ENCODE measurements around the gene PDIA5.
"Not testable (repeated sequence)": the region's sequence is repeated elsewhere in the genome, so short reads cannot be mapped to it uniquely, and the experiment has no call there.

Gene PDIA5

GRCh38 chr3:123151853-123152420, 85.1 kb downstream of the PDIA5 start:
- not testable (repeated sequence) for DNase-seq

- DNase-seq: peak; percentile 40
Observed at GRCh38 chr3:123152687-123153086, 85.9 kb downstream of the PDIA5 start.

- no peak for DNase-seq
Observed at GRCh38 chr3:123153125-123154019, 86.5 kb downstream of the PDIA5 start.

DNA sequence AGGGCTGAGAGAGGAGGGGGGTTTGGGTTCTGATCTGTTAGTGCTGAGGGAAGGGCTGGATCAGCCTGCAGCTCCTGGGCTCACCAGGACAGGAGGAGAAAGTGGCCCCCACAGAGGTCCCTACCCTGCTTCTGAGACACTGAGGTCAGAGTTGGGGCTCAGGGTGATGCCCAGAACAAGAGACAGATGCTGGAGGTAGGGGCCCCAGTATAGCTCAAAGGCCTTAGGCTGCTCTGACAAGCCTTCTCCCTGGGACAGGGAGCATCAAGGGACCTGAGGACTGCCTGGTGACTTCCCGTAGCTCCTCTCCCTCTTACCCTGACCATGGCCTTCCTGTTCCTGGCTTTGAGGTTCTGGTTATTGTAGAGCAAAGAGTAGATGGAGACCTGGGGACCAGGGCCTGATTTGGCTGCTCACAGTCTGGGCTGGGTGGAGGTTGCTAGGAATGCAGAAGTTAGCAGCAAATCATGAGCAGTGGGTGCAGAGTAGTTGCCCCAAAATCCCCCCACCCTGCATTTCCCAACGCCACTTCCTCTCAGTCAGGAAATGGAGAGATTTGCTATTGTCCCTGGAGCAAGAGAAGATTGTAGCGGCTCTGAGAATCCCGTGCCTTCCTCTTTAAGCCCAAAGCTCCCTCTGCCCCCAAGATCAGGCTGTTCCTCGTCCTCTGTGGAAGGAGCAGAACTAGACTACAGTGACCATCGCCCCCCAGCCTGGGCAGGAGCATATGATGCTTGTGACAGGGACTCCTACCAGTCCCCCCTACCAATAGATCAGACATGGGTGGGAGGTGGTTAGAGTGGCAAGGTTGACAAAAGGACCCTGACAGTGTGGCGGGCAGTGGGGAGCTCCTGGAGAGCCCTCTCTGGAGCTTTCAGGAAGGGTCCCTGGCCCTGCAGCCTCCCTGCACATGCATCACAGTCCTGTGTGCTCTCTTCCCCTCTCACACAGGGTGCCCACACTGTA, 87.5 kb downstream of the PDIA5 start:
- DNase-seq: no peak

DNA sequence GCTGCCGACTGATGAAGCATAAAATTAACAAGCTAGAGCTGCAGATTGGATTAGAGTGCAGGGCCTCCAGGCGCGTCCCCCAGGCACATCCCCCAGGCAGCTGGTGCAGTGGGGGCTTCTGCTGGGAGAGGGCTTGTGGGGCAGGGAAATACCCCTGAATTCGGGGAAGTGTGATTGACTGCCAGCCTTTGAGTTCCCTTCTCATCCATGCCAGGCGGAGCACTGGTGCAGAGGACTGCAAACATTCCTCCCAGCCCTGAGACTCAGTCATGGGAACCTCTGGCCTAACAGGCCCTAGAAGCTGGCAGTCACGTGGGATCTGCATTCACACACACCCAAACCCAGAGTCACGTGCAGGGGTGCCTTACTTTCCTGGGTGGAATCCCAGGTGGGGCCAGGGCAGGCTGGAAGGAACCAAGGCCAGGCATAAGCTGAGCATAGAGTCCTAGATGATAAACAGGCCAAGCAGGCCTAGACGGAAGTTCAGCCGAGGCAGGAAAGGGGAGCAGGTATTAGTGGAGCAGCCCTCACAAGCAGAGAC, 88.7 kb downstream of the PDIA5 start:
- peak; percentile 10 for DNase-seq

DNA sequence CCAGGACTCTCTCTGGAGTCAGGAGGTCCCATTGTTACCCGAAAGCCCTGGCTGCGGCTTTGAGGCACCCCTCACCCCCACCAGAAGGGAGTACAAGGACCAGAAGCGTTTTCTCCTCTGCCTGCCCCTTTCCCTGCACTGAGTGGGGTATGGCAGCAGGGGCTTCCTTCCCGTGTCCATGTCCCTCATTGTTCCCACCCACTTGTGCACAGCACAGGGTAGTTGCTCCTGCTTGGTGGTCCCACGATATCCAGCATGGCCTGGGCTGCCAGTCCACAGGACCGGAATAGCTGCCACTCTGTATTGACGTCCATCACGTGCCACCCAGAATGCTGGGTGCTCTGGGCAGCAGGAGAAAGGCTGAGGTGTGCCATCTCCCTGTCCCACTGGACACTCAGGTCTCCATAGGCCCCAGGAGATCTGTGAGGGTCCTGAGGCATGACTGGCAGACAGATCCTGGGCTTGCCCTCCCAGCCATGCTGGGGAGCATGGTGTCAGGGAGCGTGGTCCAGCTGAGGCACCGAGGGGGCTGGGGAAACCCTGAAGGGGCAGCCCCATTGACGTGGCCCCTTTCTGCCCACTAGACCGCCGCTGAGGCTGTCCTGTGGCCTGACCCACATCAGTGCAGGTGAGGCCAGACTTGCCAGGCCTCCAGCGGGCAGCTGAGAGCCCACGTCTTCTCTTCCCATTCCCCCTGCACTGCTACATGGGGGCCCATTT, 89.6 kb downstream of the PDIA5 start:
- no peak for DNase-seq

DNA sequence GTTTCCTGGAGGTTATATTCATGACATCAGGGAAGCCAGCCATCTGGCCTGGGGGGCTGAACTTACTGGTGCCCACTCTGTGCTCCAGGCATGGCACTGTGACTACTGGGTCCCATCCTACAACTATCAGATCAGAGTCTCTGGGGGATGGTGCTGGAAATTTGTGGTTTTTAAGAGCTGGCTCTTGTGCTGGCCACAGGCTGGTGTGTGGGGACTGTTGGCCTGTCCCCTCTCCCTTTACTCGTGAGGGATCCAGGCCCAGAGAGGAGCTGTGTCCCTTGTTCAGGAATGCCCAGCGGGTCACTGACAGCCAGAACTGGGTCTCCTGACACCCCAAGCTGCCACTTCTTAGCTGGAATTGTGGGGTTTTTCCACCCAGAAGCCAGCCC, 90.4 kb downstream of the PDIA5 start:
- DNase-seq: no peak

DNA sequence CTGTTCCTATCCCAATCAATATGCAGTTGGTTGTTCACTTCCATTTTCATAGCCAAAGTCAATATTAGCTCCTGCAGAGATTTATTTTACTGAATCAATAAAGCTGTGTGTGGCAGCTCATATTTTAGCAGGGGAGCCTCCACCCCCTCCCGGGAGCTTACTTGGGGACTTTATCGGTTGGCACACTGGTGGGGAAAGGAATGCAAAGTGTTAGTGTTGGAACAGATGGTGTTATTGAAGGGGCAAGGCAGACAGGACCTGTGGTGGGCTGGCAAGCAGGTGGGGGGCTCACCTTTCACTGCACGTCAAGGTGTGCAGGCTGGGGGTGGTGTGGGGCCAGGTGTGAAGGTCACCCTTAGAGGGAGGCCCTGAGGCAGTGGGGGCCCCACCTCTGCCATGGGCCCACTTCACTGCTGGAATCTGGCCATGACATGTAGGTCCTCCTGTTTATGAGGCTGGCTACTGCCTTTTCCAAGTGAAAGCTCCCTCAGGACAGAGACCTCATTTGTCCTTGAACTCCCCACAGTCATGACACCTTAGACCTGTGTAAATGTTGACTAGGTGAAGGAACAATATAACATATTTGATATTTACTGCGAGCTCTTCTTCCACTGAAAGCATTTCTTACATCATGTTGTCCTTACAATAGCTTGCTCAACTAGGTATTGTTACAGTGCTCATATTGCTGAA, 90.9 kb downstream of the PDIA5 start:
- DNase-seq: no peak

DNA sequence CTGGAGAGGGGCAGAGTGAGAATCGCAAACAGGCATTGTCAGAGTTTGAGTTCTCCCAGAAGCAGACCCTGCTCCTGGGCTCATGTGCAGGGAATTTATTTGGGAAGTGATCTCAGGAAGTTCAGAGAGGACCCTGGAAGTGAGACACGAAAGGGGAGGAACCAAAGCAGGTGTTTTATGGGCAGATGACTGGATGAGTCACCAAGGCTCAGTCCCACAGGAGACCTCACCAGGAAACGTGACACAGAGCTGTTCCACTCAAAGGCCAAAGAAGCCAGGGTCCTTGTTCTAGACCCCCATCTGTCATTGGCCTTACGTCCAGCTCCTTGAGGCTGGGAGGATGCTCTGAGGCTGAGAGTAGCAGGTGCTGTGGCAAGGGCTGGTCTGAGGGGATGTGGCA, 91.5 kb downstream of the PDIA5 start:
- no peak for DNase-seq

- DNase-seq: no peak
Observed at GRCh38 chr3:123158899-123159390, 92.1 kb downstream of the PDIA5 start.

DNA sequence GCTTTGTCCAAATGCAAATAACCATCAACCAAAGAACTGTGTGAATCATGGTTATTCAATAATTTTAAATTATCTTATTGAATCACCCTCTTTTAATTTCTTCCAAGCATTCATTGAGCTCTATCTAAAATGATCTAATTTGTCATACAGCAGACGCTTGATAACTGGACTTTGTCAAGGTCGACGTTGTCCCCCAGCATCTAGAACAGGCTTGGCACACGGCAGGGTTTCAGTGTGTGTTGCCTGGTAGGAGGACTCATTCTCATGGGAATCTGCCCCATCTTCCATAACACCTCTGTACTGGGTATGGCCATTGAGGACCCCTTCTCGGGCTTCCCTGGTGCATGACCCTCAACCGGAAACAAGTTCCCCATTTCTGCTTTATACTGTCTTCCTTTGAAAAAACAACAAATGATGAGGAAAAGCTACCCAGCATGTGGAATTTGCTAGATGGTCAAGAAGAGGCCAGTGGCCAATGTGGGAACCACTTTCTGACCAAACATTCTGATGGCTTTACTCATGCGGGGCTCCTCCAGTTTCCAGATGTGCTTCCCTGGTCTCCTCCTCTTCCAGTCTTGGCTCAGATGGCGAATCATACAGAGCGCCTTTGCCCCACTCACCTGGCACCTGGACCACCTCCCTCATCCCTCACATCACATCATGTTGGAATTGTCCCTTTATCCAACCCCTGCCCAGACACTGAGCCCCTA, 93.3 kb downstream of the PDIA5 start:
- DNase-seq: no peak

DNA sequence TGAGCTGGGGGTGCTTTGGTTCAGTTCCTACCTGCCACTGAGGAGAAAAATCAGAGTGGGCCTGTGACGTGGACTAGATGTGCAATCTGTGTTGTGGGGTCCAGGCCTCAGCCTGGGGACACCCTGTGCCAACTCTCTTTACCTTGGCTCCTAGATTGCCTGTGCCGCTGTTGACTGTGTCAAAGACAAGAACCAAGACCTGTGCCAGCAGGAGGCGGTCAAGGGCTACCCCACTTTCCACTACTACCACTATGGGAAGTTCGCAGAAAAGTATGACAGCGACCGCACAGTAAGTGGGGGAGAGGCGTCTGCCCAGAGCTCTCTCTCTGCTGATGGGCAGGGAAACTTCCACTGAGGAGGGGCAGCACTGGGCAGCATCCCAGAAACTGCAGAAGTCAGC, 94.3 kb downstream of the PDIA5 start:
- DNase-seq: no peak

DNA sequence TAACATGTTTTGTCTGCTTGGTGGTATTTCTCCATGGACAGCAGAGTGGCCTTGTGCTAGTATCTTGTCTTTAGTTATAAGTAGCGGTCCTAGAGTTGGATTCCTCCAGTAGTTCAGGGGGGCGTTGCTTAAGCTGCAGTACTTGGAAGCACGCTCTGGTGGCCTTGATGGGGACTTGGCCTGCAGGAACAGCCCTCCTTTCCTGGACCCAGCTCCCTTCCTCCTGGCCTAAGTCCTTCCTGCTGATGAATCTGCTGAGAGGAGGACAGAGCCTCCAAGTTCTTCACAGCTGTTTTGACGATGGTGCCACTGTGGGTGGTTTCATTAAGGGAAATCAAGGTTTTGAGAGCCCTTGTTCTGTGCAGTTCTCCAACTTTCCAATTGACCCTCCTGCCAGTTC, 96.3 kb downstream of the PDIA5 start:
- DNase-seq: no peak

DNA sequence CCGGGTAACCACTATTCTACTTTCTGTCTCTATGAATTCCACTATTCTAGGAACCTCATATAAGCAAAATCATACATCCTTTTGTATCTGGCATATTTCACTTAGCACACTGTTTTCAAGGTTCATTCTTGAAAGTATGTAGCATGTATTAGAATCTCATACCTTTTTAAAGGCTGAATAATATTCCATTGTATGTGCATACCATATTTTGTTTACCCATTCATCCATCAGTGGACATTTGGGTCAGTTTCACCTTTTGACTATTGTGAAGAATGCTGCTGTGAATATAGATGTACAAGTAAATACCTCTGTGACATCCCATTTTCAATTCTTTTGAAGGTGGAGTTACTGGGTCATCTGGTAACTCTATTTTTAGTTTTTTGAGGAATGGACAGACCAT, 98.3 kb downstream of the PDIA5 start:
- DNase-seq: no peak

- no peak for DNase-seq
Observed at GRCh38 chr3:123167686-123168085, 100.9 kb downstream of the PDIA5 start.

- DNase-seq: no peak
Observed at GRCh38 chr3:123168122-123168521, 101.3 kb downstream of the PDIA5 start.

DNA sequence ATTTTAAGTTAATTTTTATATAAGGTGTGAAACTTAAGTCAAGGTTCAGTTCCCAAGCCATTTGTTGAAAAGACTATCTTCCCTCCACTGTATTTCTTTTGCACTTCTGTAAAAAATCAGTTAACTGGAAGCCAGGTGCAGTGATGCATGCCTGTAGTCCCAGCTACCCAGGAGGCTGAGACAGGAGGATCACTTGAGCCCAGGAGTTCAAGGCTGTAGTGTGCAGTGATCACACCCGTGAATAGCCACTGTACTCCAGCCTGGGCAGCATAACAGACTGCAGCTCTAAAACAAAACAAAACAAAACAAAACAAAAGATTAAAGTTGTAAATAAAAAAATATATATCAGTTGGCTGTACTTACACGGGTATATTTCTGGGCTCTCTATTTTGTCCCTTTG, 101.8 kb downstream of the PDIA5 start:
- DNase-seq: no peak

- DNase-seq: no peak
Observed at GRCh38 chr3:123169492-123169929, 102.7 kb downstream of the PDIA5 start.

- no peak for DNase-seq
Observed at GRCh38 chr3:123169930-123170329, 103.1 kb downstream of the PDIA5 start.

DNA sequence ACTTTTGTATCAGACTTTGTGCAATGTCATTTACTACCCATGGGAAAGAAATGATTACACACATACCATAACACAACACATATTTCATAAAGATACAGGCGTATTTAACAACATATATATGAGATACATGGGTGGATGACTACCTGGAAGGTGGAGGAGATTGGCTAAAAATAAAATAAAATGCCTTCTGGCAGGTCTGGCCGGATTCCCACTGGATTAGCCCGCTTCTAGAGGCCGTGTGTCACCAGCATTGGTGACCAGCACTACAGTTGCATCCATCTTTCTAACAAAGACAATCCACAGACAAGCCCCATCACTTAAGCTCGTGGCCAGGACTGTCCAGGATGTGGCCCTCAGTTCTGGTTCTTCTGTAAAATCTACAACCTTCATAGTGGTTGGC, 114.0 kb downstream of the PDIA5 start:
- DNase-seq: no peak

DNA sequence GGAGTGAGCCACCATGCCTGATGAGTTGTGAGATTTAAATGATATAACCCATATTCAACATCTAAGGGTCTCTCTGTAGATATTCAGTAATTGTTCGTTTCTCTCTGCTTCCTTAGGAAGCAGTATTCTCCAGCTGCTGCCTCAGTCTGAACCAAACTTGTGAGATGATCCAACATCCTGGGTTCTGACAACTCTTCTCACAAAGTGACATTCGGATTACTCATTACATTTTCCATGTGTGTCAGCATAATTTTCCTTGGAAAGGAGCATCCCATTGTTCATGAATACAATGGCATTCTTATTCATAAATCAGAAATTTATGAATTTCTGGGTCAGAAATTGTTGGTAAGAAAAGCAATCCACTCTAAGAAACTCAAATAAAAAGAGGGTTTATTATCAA, 119.9 kb downstream of the PDIA5 start:
- DNase-seq: no peak
